Hepatocyte (in vitro differentiated cells): Measurements from ENCODE around the gene TMEM176A.
A peak's percentile ranks its signal among the peaks of the same experiment; 100 is the strongest.

Source experiments
- EZH2 ChIP-seq: fragments of 200-600 bp; sonication (generic); IDR thresholded peaks from 2 replicates; pipeline ENCODE4 v1.6.1; 2016; ENCODE audit warnings: antibody characterized with exemption, mild to moderate bottlenecking, borderline replicate concordance
- EZH2phosphoT487 ChIP-seq: fragments of 200-600 bp; sonication (generic); IDR thresholded peaks from one replicate; pipeline ENCODE4 v1.6.1; 2018; ENCODE audit warnings: antibody characterized with exemption, mild to moderate bottlenecking, low read depth, moderate library complexity; ENCODE audit not compliant: unreplicated experiment, severe bottlenecking
- TF ChIP-seq, protein P1 (sequence below): fragments of 200-600 bp; sonication (generic); IDR thresholded peaks from 2 replicates; pipeline ENCODE4 v1.5.1; 2016; ENCODE audit warnings: antibody characterized with exemption, mild to moderate bottlenecking; ENCODE audit not compliant: poor library complexity

DNA sequence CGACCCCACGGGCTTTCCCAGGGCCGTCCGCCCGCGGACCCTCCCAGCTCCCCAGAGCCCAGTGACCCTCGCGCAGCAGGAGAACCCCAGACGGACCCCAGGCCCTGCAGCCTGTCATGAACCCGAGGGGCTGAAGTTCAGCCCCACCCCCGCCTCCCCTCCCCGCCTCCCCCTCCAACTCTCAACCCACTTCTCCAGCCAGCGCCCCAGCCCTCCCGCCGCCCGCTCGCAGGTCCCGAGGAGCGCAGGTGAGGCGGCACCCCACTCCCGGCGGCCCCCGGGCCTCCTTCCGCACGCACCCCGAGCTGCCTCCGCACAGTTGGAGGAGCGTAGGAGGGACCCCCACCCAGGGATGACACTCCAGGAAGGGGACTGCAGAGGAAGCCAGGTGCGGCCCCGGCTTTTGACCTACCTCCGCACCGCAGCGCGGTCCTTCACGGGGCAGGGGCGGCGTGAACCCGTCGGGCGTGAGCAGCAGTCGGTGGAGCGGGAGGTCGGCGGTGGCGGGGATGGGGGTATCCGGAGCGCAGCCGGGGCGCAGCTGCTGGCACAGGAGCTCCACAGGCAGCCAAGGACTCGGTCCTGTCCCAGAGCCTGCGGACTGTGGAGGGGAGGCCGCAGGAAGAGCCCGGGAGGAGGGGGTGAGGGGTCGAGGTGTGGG, at the start of gene TMEM176A:
- TF ChIP-seq, protein P1, sequence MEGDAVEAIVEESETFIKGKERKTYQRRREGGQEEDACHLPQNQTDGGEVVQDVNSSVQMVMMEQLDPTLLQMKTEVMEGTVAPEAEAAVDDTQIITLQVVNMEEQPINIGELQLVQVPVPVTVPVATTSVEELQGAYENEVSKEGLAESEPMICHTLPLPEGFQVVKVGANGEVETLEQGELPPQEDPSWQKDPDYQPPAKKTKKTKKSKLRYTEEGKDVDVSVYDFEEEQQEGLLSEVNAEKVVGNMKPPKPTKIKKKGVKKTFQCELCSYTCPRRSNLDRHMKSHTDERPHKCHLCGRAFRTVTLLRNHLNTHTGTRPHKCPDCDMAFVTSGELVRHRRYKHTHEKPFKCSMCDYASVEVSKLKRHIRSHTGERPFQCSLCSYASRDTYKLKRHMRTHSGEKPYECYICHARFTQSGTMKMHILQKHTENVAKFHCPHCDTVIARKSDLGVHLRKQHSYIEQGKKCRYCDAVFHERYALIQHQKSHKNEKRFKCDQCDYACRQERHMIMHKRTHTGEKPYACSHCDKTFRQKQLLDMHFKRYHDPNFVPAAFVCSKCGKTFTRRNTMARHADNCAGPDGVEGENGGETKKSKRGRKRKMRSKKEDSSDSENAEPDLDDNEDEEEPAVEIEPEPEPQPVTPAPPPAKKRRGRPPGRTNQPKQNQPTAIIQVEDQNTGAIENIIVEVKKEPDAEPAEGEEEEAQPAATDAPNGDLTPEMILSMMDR, result no peak
- no peak for TF ChIP-seq EZH2
- peak; percentile 68 for TF ChIP-seq EZH2phosphoT487
